ENCODE results near the gene KIF3A. TPM values are rescaled to one million over a fixed set of nuclear protein-coding genes. Genes with fewer than 3 reads are reported as not detected.

Gene KIF3A
- total RNA-seq, 4 donors from 2014 or later = 2.2 to 7.6 (median 4.6) TPM

GRCh38 chr5:132770476-132771159, 33.3 kb upstream of the KIF3A start:
- no peaks in the 10 kb centered on the region for H3K27me3 ChIP-seq
- intact Hi-C loops (cut with DNase I) = no loop called here
- H3K27ac ChIP-seq = peak overlapping the region in 3 of 4 donors; percentile 48 to 71 (median 62)
- H3K36me3 ChIP-seq = peaks cover 0 to 1% (median 0%) of the 10 kb centered on the region in 3 donors
- 0 to 31% methylated on average over 1 to 4 of the region's 8 CpGs for WGBS, 2 donors
- no peak for DNase-seq
- peaks cover 30 to 91% (median 40%) of the 10 kb centered on the region in 3 donors for H3K4me1 ChIP-seq
- no peak overlapping the region for H3K4me3 ChIP-seq
- H3K9me3 ChIP-seq = no peaks in the 10 kb centered on the region
- TF ChIP-seq CTCF (IDR thresholded peaks at IDR 0.05) = no peak
- no peak for TF ChIP-seq POLR2A (IDR thresholded peaks at IDR 0.05)

- 100% methylated on average over 3 of the region's 3 CpGs for WGBS, 2 donors
- Histone ChIP-seq H3K4me1 (peaks cover 12 to 75% (median 27%) of the 10 kb centered on the region in 3 donors), H3K4me3 (no peak overlapping the region), H3K27ac (peak overlapping the region in 1 of 4 donors; percentile 63), H3K36me3 (peaks cover 13 to 23% (median 14%) of the 10 kb centered on the region in 3 donors), H3K9me3 (no peaks in the 10 kb centered on the region), H3K27me3 (no peaks in the 10 kb centered on the region)
- no peak for DNase-seq
- TF ChIP-seq CTCF (IDR thresholded peaks at IDR 0.05) = no peak
- TF ChIP-seq POLR2A (IDR thresholded peaks at IDR 0.05) = no peak
- intact Hi-C loops (cut with DNase I) = no loop called here
Observed at GRCh38 chr5:132768485-132768868, 31.1 kb upstream of the KIF3A start.

- no peaks in the 10 kb centered on the region for H3K9me3 ChIP-seq
- no peaks in the 10 kb centered on the region for H3K27me3 ChIP-seq
- H3K4me1 ChIP-seq = peaks cover 11 to 64% (median 26%) of the 10 kb centered on the region in 3 donors
- TF ChIP-seq CTCF (IDR thresholded peaks at IDR 0.05) (no peak), POLR2A (IDR thresholded peaks at IDR 0.05) (no peak)
- intact Hi-C loops (cut with DNase I) = no loop called here
- no peak overlapping the region for H3K4me3 ChIP-seq
- DNase-seq = no peak
- 43 to 49% methylated on average over 2 of the region's 2 CpGs for WGBS, 2 donors
- peaks cover 17 to 36% (median 22%) of the 10 kb centered on the region in 3 donors for H3K36me3 ChIP-seq
- peak overlapping the region in 1 of 4 donors; percentile 24 for H3K27ac ChIP-seq
Observed at GRCh38 chr5:132767150-132767549, 29.8 kb upstream of the KIF3A start.

GRCh38 chr5:132766806-132767055, 29.4 kb upstream of the KIF3A start:
- peaks cover 8 to 60% (median 22%) of the 10 kb centered on the region in 3 donors for H3K4me1 ChIP-seq
- 93 to 100% methylated on average over 1 of the region's 1 CpG for WGBS, 2 donors

More at GRCh38 chr5:132766806-132767055, 29.4 kb upstream of the KIF3A start:
- Histone ChIP-seq H3K4me3 (no peak overlapping the region), H3K36me3 (peaks cover 17 to 40% (median 25%) of the 10 kb centered on the region in 3 donors), H3K27me3 (no peaks in the 10 kb centered on the region), H3K9me3 (no peaks in the 10 kb centered on the region), H3K27ac (peak overlapping the region in 1 of 4 donors; percentile 18)
- TF ChIP-seq CTCF (IDR thresholded peaks at IDR 0.05) (no peak), POLR2A (IDR thresholded peaks at IDR 0.05) (no peak)
- DNase-seq = no peak
- intact Hi-C loops (cut with DNase I) = no loop called here

Measured in esophagus squamous epithelium (tissue), 5 donors.